GM21786 (cell line): ENCODE results near the gene HMGCL.
"Not testable (repeated sequence)": the region's sequence is repeated elsewhere in the genome, so short reads cannot be mapped to it uniquely, and the experiment has no call there.

Experiments
- ATAC-seq: cut with Tn5 transposase; IDR thresholded peaks from one replicate; pipeline ENCODE4 v1.9.1; 2021; ENCODE audit not compliant: unreplicated experiment

The HMGCL gene

DNA sequence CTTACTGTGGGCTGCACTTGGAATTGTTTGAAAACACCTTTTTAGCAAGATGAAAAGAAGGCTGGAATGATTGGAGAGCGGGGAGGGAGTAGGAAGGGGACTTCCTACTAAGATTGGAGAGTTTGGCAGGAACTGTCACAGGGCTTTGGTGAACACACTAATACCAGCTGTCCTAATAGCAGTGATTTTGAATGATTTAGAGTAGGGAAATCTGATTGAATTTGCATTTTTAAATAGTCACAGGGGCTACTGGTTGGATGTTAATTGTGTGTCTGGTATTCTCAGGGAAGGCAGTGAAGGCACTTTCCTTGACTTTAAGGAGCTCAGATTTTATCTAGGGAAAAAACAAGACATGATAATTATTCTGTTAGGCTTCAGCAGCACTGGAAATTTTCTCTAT is 2.5 kb upstream of the HMGCL start:
- ATAC-seq, result no peak

DNA sequence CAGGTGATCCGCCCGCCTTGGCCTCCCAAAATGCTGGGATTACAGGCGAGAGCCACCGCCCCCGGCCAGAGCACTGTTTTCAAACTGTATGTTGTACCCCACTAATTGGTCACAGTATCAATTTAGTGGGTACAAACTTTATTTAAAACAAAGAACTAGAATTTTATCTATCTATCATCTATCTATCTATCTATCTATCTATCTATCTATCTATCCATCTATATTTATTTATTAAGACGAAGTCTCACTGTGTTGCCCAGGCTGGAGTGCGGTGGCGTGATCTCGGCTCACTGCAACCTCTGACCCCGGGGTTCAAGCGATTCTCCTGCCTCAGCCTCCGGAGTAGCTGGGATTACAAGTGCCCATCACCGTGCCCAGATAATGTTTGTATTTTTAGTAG is 1.4 kb upstream of the HMGCL start:
- not testable (repeated sequence) for ATAC-seq

DNA sequence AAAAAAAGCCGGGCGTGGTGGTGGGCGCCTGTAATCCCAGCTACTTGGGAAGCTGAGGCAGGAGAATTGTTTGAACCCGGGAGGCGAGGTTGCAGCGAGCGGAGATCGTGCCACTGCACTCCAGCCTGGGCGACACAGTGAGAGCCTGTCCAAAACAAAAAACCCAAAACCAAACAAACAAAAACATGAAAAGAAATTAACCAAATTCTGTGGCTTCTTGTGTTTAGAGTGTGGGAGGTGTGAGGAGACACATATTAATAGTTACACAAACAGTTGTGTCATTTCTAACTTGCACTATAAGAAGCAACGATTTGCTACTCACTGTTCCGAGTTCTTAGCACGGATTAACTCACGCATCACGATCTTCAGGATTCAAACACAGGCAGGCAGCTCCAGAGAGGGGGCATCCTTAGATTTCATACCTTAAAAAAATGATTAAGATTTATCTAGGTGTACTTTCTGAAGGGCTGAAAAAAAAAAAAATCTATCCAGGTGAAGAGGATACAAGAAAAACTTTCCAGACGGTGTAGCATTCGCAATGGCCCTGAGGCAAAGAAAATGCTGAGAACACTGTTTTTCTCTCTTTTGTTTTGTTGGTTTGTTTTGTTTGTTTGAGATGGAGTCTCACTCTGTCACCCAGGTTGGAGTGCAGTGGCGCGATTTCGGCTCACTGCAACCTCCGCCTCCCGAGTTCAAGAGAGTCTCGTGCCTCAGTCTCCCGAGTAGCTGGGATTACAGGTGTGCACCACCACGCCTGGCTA is 713 bp upstream of the HMGCL start:
- ATAC-seq, result no peak

DNA sequence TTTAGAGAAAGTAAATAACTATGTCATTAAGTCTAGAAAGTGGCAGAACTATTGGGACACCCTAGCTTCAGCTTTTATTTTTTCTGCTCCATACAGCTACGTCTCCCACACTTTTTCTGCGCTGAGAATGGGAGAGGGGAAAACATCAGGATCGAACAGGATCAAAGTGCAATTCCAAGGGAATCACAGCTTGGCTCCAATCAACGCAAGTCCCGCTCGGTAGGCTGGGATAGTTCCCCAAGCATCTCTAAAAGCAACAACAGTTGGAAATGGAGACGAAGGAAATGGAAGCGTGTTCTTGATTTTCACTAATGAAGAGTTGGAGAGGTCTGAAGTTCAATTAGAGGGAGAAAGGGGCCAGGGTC is 536 bp downstream of the HMGCL start:
- no peak for ATAC-seq

DNA sequence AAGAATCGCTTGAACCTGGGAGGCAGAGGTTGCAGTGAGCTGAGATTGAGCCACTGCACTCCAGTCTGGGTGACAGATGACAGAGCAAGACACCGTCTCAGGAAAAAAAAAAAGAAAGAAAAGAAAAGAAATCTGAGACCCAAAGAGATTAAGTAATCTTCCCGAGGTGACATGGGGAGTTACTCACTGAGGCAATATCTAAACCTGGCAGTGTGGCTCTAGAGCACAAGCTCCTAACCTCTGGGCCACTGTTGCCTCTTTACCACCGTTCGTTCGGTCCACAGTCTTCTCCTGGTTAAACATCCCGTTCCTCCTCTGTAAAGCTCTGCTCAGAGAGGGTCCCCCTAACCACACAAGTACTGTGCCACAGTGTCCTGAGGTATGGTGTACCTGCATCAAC is 1.5 kb downstream of the HMGCL start:
- no peak for ATAC-seq

DNA sequence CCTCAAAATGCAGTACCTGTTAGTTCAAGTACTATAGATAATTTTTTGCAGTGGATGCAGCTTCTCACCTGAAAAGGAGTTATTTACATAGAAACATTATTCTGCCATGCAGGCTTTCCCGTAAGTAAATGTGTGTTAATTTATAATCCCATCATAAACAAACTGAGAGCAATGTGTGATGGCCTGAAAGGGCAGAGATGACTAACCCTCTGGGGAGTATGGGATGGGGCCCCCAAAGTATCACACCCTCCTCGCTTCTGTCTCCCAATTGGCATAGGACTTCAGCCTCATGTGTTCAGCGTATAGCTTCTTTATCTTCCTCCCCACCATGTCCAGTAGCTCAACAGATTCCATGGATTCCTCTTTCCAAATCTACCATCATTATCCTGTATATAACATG is 7.6 kb downstream of the HMGCL start:
- no peak for ATAC-seq

DNA sequence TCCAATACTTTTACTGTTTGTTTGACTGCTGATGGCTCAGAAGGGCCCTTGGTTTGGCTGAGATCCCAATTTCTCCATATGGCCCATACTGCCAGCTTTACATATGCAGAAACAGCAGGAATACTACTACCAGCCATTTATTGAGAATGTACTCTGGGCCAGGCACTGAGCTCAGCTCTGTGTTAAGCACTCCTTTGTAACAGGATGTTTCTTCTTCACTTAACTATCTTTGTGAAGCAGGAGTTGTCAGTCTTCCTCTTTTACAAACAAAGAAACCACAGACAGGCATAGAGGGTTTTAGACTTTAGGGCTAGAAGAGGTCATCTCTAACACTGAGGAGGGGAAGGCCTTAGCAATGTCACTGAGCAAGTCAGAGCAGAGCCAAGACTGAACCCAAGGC is 8.3 kb downstream of the HMGCL start:
- no peak for ATAC-seq

DNA sequence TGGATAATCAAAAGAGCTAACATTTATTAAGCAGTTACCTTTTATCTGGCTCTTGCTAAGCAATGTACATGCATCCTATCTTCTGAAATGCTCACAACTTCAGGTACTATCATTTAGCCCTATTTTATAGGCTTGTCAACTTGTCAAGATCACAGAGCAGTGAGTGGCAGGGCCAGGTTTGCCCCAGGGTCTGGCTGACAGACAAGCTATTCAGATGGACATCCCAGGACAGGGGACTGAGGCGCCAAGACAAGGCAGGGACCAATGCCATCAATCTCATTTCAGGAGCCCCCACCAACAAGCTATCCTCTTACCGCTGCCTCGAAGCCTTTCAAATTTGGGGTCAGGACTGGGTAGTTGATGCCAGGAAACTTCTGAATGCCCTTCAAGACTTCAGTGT is 8.9 kb downstream of the HMGCL start:
- no peak for ATAC-seq

DNA sequence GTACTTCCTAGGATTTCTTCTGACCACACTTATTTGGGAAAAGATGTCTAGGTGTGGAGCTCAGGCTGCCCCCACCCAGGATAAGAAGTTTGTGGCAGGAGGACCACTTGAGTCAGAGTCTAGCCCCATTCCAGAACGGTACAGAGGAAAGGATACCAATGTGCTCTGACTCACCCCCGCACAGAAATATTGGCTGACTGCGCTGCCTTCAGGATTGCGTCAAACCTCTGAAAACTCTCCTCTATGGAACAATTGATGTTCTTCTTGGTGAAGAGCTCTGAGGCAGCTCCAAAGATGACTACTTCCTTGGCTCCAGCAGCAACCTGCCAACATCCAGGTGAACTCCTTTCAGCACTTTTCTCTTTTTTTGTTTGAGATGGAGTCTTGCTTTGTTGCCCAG is 11.2 kb downstream of the HMGCL start:
- no peak for ATAC-seq

DNA sequence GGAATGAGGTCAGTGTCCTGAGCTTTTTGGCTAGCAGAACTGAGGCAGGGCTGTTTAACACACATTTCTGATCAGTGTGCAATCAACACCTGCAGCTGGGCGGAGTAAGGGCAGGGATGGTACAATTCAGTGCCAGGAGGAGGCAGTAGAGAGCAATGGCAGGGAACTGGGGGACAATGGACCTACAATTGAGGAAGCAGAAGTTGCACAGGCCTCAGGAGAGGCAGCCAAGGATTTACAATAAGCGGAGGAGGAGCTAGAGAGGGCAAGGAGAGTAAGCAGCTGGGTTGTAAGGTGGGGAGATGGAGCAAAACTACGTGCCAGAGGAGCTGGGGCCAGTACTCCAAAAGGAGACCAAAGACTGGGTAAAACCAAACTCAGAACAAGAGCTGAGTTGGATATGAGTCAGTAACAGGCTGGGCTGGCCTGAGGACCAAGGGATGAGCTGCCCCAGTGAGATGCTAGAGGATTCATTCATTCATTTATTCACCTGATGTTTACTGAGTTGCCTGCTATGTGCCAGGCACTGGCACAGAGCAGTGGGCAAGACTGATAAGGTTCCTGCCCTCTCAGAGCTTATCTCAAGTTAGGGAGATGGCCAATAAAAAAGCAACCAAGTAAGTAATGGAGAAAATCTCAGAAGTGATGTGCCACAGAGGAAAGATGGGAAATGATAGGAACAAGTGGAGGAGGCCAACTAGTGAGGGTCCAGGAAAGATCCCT is 14.2 kb downstream of the HMGCL start:
- ATAC-seq, result no peak

DNA sequence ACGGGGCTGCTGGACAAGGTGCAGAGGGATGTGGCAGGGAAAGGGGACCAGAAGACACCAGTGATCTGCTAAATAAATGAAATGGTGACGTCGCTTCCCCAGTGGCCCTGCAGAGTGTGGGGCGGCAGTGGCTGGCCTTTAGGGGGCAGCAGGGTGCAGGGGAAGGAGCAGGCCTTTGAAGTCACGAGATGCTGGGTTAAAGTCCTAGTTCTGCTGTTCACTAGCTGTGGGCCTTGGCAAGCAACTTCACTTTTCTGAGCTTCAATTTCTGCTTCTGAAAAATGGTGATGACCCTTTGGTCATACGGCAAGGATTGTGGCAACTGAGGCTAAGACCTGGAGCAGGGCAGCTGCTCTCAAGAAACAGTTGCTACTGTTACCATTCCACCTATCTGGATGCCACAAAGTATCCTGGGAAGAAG is 15.5 kb downstream of the HMGCL start:
- peak; percentile 79 for ATAC-seq

DNA sequence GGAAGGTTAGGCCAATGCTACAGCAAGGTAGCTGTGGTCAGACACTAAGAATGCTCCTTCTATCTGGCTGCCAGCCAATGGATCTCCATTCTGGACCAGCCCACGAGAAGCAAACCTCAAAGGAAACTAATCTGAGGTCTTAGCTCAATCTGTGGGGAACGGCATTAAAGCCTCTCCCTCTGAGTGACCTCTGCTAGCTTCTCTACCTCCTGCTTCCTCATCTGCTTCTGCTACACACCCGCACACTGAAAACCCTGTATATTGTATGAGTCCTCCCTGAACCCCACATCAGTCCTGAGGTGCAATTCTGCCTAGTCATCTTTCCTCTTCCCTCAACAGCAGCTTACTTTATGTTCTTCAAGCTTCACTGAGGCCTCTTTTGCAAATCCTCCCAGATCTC is 17.8 kb downstream of the HMGCL start:
- ATAC-seq, result no peak

DNA sequence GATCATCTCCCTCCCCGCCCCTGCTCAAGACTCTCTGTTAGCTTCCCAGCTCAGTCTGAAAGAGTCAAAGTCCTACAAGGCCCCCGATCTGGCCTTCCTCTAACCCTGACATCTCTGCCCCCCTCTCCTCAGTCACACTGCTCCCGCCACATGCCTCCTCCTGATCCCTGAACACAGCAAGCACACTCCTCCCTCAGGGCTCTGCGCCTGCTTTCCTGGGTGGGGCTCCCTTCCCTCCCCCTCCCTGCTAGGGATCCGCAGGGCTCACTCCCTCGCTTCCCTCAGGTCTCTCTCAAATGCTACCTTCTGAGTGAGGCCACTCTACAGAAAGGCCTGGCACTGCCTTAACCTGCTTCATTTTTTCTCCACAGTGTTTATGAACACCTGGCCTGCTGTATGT is 18.9 kb downstream of the HMGCL start:
- ATAC-seq, result no peak

DNA sequence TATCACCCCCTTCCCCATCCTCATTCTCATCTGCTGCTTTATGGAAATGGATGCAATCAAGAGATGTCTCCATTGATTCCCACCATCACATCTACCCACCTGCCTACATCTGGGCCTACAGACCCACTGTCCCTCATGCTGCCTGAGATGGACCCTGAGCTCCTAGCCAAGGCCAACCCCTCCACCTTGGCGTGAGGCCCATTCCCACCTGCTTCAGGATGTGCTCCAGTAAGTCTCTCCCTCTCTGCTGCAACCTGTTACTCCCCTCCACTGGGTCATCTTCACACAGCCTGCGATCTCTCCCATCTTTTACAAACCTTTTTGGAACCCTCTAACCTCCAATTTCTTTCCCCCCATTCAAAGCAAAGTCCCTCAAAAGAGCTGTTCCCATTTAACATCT is 20.2 kb downstream of the HMGCL start:
- no peak for ATAC-seq

DNA sequence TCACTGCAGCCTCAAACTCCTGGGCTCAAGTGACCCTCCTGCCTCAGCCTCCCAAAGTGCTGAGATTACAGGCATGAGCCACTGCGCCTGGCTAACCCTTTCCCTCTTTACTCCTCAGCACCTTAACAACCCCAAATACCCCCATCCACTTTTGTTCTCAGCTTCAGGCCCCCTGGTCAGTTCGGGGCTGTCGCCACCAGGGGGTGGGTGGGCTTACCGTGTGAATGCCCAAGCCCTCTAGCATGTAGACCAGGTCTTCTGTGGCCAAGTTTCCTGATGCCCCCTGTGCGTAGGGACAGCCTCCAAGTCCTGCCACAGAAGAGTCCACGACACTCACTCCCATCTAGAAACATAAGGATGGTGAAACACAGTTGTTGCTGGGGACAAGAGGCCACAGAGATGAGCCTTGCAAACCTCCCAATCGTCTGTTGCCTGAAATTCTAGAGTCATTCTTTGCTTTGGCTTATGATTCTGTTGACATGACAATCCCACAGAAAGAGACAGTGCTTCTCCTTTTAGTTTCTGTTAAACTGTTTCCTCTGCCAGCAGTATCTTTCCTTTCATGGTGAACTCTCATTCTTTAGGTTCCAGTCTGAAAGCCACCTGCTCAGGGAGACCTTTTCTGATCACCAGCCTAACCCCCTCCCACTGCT is 20.9 kb downstream of the HMGCL start:
- ATAC-seq, result no peak

DNA sequence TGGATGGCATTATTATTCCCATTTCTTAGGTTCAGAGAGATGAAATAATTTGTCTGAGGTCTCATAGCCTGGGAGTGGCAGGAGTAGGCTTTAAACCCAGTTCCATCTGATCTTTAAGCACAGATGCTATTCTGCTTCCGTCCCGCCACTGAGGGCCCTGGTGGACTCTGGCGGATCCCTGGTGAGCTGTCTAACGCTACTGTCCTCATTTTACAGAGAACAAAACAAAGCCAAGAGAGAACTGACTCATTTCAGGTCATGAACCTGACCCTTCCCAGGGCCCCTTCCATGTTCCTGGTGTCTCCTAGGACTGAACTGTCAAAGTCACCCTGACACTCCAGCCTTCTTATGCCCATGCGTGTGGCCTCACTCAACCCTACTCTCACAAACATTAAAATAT is 21.6 kb downstream of the HMGCL start:
- ATAC-seq, result no peak

DNA sequence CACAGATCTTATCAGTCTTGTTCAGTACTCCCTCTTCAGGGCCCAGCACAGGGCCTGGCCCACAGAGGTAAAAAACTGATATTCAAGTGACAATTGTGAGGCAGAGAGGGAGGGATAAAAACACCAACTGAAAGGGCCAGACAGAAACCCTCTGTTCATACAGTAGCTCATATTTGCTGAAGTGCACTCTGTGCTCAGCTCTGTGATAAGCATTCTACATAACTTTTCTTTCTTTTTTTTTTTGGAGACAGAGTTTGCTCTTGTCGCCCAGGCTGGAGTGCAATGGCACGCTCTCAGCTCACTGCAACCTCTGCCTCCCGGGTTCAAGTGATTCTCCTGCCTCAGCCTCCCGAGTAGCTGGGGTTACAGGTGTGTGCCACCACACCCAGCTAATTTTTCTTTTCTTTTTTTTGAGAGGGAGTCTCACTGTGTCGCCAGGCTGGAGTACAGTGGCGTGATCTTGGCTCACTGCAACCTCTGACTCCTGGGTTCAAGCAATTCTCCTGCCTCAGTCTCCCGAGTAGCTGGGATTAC is 22.4 kb downstream of the HMGCL start:
- ATAC-seq, result not testable (repeated sequence)

DNA sequence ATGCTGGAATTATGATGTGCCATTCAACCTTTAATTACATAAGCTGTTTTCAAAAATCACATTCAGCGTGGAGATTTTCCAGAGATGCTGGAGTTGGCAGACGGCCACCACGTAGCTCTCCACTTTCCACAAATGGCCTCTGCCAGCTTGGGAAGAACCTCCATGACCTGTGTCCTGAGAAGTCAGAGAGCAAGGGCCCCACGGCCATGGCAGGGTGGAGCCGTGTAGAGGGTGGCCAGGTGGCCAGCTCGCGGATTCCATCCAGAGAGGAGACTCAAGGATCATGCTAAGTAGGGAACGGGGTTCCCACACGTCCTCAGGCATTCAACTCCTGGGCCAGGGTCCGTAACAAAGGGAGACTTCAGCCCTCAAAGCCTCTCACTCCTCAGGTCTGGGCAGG is 23.4 kb downstream of the HMGCL start:
- no peak for ATAC-seq

DNA sequence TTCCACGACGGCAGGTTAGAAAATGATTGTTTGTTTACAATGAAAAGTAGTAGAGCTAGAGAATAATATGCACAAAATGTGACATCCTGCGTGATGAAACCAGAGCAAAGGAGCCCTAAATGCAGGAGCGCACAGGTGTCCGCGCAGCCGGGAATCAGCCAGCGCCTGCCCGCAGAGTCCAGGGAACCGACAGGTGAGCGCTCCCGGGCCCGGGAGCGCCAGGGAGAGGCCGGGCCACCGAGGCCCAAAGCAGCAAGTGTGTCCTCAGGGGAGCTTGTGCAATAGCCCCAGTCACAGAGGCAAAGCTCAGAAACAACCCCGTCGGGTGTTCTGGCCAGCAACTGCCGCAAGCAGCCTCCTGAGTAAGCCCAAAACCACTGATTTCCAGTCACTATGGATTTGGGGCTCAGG is 23.9 kb downstream of the HMGCL start:
- no peak for ATAC-seq

DNA sequence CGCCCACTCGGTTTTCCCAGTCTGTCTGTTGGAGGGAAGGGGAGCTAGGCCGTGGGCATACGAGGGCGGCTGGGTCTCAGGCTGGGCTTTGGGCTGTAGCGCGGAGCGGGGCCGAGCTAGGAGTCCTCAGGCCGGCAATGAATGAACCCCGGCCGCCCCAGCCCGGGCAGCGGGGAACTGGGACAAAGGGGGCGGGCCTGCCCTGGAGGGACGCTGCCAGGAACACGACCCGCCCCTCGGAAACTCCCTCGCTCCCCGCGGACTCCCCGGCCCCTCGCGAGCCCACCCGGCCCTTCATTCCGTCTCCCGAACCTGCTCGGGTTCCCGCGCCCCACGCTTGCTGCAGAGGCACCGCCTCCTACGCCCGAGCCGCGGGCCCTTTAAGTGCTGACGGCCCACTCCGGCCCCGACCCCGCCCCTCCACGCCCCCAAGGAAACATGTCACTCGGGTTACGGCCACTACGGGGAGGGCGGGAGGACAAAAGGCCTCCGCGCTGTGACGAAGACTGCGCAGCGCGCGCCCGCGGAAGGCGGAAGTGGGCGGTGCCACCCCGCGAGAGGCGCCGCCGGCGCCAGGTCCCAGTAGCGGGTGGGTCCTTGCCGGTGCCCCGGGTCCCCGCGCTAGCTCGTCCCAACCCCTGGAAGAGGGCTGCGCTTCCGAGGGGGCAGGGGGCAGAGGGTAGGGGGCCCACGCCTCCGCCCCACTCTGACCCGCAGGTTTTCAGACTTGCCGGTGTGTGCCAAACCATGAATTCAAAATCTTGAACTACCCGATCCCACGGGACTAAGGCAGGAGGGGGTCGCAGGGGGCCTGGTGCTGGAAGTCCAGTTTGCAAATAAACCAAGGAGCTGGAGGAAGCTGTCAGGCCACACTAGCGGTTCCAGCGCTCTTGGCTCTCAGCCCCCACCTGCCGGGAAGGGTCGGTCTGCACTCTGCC is 24.6 kb downstream of the HMGCL start, which contains the start of gene GALE:
Gene GALE (minus strand): TSS at position 355 of the 938 bp plus-strand sequence. CDS start 1,747 bp downstream, outside the sequence.
- ATAC-seq, result peak; percentile 76
